ENCODE results near the gene HDAC4. TPM values are rescaled to one million over a fixed set of nuclear protein-coding genes. Genes with fewer than 3 reads are reported as not detected.

HDAC4 gene
- total and polyA plus RNA-seq, 10 of the 15 experiments (the other 5 are each of a cell fraction or from before 2014, with no cell fraction given), result 0.22 to 15.7 (median 4.8) TPM

DNA sequence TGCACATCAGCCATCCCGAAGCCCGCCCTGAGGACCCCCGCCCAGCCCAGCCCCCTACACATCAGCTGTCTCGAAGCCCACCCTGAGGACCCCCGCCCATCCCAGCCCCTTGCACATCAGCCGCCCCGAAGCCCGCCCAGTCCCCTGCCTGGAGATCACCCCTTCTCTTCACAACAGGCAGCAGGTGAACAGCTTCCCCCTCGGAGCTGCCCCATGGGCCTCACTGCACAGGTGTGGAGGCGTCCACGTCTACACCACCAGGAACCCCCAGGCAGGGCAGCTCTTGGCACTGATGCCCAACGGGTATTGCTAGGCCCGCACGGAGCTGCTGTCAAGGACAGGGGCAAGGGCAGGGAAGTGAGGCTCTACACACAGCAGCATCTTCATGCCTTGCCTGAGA, 137.6 kb downstream of the HDAC4 start:
- ChIA-PET SMC1A (ENCODE audit: uncharacterized antibody, unreplicated experiment) (no interaction called here), CTCF (no interaction called here), POLR2A (no interaction called here), RAD21 (ENCODE audit: unreplicated experiment) (no interaction called here)
- H3K27me3 ChIP-seq (replicated peaks in 1 of 2; ENCODE audit: control insufficient read depth in 2 of 2, insufficient read depth in 2 of 2, low read length in 1 of 2), result no peaks in the 10 kb centered on the region
- intact Hi-C loops (cut with micrococcal nuclease; ENCODE audit: unreplicated experiment), result no loop called here
- no peak for FAIRE-seq
- no peak overlapping the region for H3K27ac ChIP-seq (ENCODE audit: control insufficient read depth, insufficient read depth)
- no peak for DNase-seq (ENCODE audit: low read depth, low spot score)
- H3K9ac ChIP-seq (ENCODE audit: control insufficient read depth, insufficient read depth, low read length), result no peak overlapping the region
- no peak overlapping the region for H3K4me2 ChIP-seq (ENCODE audit: control insufficient read depth, insufficient read depth)
- H3K36me3 ChIP-seq (ENCODE audit: control insufficient read depth in 2 of 2, insufficient read depth in 2 of 2, low read length in 1 of 2), result no peaks in the 10 kb centered on the region
- no peaks in the 10 kb centered on the region; the same call in 2 of the 3 replicates for H3K9me3 ChIP-seq (replicated peaks; ENCODE audit: control insufficient read depth, insufficient read depth, low read length)
- 71% methylated on average over 5 of the region's 14 CpGs for WGBS (ENCODE audit: insufficient coverage, insufficient replicate concordance, low lambda C conversion rate, missing lambda C conversion rate)
- no peak for ATAC-seq
- no peak for TF ChIP-seq SMAD5 (IDR thresholded peaks at IDR 0.05; ENCODE audit: low read depth)
- no peak for TF ChIP-seq SMARCA5 (IDR thresholded peaks at IDR 0.05)
- no peak for TF ChIP-seq IRF4 (IDR thresholded peaks at IDR 0.05; ENCODE audit: low read depth, low read length)
- TF ChIP-seq ZNF622 (IDR thresholded peaks at IDR 0.05), result no peak
- TF ChIP-seq NFIC (IDR thresholded peaks at IDR 0.05; ENCODE audit: low read depth, low read length), result no peak
- TF ChIP-seq, protein P1, sequence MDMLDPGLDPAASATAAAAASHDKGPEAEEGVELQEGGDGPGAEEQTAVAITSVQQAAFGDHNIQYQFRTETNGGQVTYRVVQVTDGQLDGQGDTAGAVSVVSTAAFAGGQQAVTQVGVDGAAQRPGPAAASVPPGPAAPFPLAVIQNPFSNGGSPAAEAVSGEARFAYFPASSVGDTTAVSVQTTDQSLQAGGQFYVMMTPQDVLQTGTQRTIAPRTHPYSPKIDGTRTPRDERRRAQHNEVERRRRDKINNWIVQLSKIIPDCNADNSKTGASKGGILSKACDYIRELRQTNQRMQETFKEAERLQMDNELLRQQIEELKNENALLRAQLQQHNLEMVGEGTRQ (IDR thresholded peaks at IDR 0.05; ENCODE audit: borderline replicate concordance, low read depth, low read length), result no peak
- no peak for TF ChIP-seq HCFC1 (IDR thresholded peaks at IDR 0.05; ENCODE audit: low read length)
- TF ChIP-seq MTA2 (IDR thresholded peaks at IDR 0.05; ENCODE audit: low read depth), result no peak
- TF ChIP-seq TCF3 (IDR thresholded peaks at IDR 0.05; ENCODE audit: borderline replicate concordance, insufficient read depth, low read depth, low read length), result no peak
- no peak for TF ChIP-seq ZNF274 (IDR thresholded peaks at IDR 0.05; ENCODE audit: insufficient read depth, insufficient read length)
- TF ChIP-seq, protein P2, sequence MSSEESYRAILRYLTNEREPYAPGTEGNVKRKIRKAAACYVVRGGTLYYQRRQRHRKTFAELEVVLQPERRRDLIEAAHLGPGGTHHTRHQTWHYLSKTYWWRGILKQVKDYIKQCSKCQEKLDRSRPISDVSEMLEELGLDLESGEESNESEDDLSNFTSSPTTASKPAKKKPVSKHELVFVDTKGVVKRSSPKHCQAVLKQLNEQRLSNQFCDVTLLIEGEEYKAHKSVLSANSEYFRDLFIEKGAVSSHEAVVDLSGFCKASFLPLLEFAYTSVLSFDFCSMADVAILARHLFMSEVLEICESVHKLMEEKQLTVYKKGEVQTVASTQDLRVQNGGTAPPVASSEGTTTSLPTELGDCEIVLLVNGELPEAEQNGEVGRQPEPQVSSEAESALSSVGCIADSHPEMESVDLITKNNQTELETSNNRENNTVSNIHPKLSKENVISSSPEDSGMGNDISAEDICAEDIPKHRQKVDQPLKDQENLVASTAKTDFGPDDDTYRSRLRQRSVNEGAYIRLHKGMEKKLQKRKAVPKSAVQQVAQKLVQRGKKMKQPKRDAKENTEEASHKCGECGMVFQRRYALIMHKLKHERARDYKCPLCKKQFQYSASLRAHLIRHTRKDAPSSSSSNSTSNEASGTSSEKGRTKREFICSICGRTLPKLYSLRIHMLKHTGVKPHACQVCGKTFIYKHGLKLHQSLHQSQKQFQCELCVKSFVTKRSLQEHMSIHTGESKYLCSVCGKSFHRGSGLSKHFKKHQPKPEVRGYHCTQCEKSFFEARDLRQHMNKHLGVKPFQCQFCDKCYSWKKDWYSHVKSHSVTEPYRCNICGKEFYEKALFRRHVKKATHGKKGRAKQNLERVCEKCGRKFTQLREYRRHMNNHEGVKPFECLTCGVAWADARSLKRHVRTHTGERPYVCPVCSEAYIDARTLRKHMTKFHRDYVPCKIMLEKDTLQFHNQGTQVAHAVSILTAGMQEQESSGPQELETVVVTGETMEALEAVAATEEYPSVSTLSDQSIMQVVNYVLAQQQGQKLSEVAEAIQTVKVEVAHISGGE (CRISPR knock-in tag; IDR thresholded peaks at IDR 0.05), result no peak
- TF ChIP-seq NR2F1 (conservative IDR thresholded peaks at IDR 0.05), result no peak
- TF ChIP-seq, protein P3, sequence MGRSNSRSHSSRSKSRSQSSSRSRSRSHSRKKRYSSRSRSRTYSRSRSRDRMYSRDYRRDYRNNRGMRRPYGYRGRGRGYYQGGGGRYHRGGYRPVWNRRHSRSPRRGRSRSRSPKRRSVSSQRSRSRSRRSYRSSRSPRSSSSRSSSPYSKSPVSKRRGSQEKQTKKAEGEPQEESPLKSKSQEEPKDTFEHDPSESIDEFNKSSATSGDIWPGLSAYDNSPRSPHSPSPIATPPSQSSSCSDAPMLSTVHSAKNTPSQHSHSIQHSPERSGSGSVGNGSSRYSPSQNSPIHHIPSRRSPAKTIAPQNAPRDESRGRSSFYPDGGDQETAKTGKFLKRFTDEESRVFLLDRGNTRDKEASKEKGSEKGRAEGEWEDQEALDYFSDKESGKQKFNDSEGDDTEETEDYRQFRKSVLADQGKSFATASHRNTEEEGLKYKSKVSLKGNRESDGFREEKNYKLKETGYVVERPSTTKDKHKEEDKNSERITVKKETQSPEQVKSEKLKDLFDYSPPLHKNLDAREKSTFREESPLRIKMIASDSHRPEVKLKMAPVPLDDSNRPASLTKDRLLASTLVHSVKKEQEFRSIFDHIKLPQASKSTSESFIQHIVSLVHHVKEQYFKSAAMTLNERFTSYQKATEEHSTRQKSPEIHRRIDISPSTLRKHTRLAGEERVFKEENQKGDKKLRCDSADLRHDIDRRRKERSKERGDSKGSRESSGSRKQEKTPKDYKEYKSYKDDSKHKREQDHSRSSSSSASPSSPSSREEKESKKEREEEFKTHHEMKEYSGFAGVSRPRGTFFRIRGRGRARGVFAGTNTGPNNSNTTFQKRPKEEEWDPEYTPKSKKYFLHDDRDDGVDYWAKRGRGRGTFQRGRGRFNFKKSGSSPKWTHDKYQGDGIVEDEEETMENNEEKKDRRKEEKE (IDR thresholded peaks at IDR 0.05), result no peak
- TF ChIP-seq, protein P4, sequence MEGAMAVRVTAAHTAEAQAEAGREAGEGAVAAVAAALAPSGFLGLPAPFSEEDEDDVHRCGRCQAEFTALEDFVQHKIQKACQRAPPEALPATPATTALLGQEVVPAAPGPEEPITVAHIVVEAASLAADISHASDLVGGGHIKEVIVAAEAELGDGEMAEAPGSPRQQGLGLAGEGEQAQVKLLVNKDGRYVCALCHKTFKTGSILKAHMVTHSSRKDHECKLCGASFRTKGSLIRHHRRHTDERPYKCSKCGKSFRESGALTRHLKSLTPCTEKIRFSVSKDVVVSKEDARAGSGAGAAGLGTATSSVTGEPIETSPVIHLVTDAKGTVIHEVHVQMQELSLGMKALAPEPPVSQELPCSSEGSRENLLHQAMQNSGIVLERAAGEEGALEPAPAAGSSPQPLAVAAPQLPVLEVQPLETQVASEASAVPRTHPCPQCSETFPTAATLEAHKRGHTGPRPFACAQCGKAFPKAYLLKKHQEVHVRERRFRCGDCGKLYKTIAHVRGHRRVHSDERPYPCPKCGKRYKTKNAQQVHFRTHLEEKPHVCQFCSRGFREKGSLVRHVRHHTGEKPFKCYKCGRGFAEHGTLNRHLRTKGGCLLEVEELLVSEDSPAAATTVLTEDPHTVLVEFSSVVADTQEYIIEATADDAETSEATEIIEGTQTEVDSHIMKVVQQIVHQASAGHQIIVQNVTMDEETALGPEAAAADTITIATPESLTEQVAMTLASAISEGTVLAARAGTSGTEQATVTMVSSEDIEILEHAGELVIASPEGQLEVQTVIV (IDR thresholded peaks at IDR 0.05; ENCODE audit: borderline replicate concordance, partially characterized antibody), result no peak
- TF ChIP-seq POLR2AphosphoS5 (IDR thresholded peaks at IDR 0.05; ENCODE audit: low read length), result no peak
- no peak for TF ChIP-seq JUND (IDR thresholded peaks at IDR 0.05; ENCODE audit: low read depth, low read length)
- H4K20me1 ChIP-seq (ENCODE audit: control insufficient read depth, insufficient read depth), result peaks cover 18% of the 10 kb centered on the region
- peaks cover 50% of the 10 kb centered on the region for H3K4me1 ChIP-seq (ENCODE audit: control insufficient read depth, insufficient read depth, low read length)
- H2AFZ ChIP-seq (ENCODE audit: control insufficient read depth, low read depth, low read length), result no peak overlapping the region
- no peaks in the 10 kb centered on the region for H3K79me2 ChIP-seq (ENCODE audit: control insufficient read depth, insufficient read depth, low read length)
- BruUV-seq (replicated peaks), result no TSS peak
- in situ Hi-C loops (cut with MboI), result no loop called here
- no peak overlapping the region for H3K4me3 ChIP-seq

All from GM12878 (cell line).